HEK293T (cell line): ENCODE measurements around the gene RP9.

Source experiments
- ARNT ChIP-seq: fragments of 450-650 bp; IDR thresholded peaks from 2 replicates; pipeline ENCODE4 v1.6.1; 2017; ENCODE audit warnings: mild to moderate bottlenecking
- ELF4 ChIP-seq: fragments of 450-650 bp; IDR thresholded peaks from 2 replicates; pipeline ENCODE4 v1.6.1; 2017; ENCODE audit warnings: antibody characterized with exemption
- FOXK2 ChIP-seq: fragments of 450-650 bp; IDR thresholded peaks from 2 replicates; pipeline ENCODE4 v1.6.1; 2016; ENCODE audit warnings: mild to moderate bottlenecking
- FOXM1 ChIP-seq: fragments of 450-650 bp; IDR thresholded peaks from 2 replicates; pipeline ENCODE4 v1.6.1; 2017; ENCODE audit warnings: mild to moderate bottlenecking, borderline replicate concordance
- PKNOX1 ChIP-seq: fragments of 450-650 bp; IDR thresholded peaks from 2 replicates; pipeline ENCODE4 v1.6.1; 2016
- SP1 ChIP-seq: fragments of 450-650 bp; IDR thresholded peaks from 2 replicates; pipeline ENCODE4 v1.6.1; 2017
- SUZ12 ChIP-seq: fragments of 450-650 bp; IDR thresholded peaks from 2 replicates; pipeline ENCODE4 v1.6.1; 2016; ENCODE audit warnings: mild to moderate bottlenecking
- ZNF384 ChIP-seq: fragments of 450-650 bp; IDR thresholded peaks from 2 replicates; pipeline ENCODE4 v1.6.1; 2016

GRCh38 chr7:33087858-33088257, 21.3 kb downstream of the RP9 start:
- no peak for TF ChIP-seq FOXK2
- TF ChIP-seq FOXM1 = no peak
- no peak for TF ChIP-seq SUZ12
- no peak for TF ChIP-seq PKNOX1
- no peak for TF ChIP-seq SP1
- no peak for TF ChIP-seq ARNT
- TF ChIP-seq ELF4 = no peak
- TF ChIP-seq ZNF384 = no peak
